HG03064 (cell line): ENCODE measurements around the gene HAVCR2.
"Not testable (repeated sequence)": the region's sequence is repeated elsewhere in the genome, so short reads cannot be mapped to it uniquely, and the experiment has no call there.

Source experiments
- ATAC-seq: cut with Tn5 transposase; IDR thresholded peaks from one replicate; pipeline ENCODE4 v1.9.1; 2021; ENCODE audit warnings: low read depth; ENCODE audit not compliant: unreplicated experiment

Gene HAVCR2

DNA sequence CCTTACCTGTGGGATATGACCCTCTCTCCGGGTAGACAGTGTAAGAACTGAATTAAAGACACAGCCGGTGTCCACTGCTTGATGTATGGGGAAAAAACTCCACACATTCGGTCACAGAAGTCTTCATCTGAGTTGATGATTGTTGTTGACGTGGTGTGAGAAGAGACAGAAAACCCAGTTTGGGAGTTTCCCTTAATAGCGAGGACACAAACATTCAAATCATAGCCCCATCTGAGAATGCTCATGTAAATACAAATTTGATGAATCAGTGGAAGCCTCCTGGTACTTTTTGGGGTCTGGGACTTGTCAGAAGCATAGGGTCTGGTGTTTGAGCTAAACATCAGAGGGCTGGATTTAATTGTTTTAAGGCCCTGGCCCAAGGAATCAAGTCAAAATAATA, 60.9 kb downstream of the HAVCR2 start:
- no peak for ATAC-seq

DNA sequence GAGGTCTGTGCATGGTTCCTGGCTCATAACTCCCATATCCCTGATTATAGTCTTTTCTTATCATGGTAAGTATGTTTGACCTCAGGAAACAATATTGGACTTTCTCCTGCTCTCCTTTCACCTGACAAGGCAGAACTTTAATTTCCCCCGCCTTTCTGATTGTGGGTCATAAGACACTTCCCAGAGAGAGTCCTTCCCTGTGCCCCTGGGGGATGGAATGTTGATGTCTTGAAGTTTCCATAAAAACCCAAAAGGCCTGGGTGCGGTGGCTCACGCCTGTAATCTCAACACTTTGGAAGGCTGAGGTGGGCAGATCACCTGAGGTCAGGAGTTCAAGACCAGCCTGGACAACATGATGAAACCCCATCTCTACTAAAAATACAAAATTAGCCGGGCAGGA, 61.8 kb downstream of the HAVCR2 start:
- ATAC-seq = not testable (repeated sequence)

DNA sequence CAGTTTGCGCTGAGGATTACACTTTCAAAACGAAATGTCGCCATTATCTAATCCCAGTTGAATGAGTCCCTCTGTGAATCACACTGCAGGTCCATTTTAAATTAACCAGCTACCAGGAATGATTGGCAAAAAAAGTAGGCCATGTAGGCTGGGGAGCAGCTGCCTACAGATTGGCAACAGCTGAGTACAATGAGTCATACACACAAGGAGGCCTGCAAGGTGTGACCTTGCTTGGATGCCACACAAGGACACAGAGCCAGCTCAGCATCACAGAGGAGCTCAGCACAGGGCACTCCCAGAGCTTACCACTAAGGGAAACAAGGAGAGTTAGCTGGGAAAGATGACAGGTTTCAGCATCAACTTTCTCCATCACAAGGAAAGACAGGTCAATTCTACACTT, 62.8 kb downstream of the HAVCR2 start:
- ATAC-seq = no peak

DNA sequence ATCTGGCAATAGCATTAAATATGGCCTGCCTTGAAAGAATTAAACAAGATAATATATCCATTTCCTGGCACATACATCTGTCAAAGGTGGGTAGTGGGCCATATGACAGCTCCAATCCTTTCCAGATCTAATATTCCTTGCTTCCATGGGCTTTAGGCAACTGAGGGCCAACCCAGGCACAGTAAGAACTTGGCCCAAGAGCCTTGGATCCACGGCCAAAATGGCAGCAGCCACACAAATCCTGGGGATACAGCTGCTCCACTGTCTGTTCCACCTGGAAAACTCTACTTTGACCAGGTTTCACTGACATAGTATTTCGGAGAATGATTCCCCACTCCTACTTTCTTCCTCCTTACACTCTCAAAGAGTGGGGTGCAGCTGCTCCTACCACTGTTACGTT, 63.2 kb downstream of the HAVCR2 start:
- no peak for ATAC-seq

DNA sequence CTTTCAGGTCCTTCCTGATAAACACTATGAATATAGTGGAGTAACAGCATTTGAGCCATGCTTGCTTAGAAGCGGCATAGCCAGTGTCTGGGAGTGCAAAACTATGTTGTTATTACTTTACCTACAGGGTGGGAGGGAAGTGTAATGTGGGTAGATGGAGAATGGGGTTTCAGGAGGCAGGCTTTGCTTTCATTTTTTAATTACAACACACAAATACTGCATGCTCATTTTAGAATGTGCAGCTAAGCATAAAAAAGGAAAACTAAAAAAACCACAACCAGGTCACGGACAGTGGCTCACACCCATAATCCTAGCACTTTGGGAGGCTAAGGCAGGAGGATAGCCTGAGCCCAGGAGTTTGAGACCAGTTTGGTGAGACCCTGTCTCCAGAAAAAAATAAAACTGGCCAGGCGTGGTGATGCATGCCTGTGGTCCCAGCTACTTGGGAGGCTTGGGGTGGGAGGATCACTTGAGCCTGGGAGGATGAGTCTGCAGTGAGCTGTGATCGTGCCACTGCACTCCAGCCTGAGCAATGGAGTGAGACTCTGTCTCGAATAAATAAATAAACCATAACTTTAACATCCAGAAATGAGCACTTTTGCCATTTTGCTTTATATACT, 70.2 kb downstream of the HAVCR2 start:
- no peak for ATAC-seq
